ENCODE measurements around the gene USP37. TPM values are rescaled to one million over a fixed set of nuclear protein-coding genes. Genes with fewer than 3 reads are reported as not detected.

Gene USP37
- total RNA-seq, 1 experiment from 2014 or later, result 23.5 TPM

- ChIA-PET RAD21 (ENCODE audit: low non-redundant PET in 1 of 2, low total read pairs in 2 of 2, uncharacterized antibody in 2 of 2, unreplicated experiment in 2 of 2) (no interaction called here), CTCF (no interaction called here), POLR2A (no interaction called here)
- no TSS peak for BruUV-seq (replicated peaks)
- Histone ChIP-seq H3K79me2 (ENCODE audit: insufficient read depth, low read length) (peaks cover 59% of the 10 kb centered on the region), H2AFZ (ENCODE audit: low read depth, low read length, poor library complexity, severe bottlenecking) (no peak overlapping the region), H4K20me1 (ENCODE audit: insufficient read depth) (no peaks in the 10 kb centered on the region), H3K4me1 (ENCODE audit: control insufficient read depth in 1 of 2, insufficient read depth in 2 of 2, low read length in 2 of 2) (no peaks in the 10 kb centered on the region), H3K9ac (ENCODE audit: low read length) (no peak overlapping the region), H3K27ac (ENCODE audit: low read depth, low read length) (no peak overlapping the region), H3K36me3 (ENCODE audit: control insufficient read depth in 1 of 2, insufficient read depth in 2 of 2, low read length in 2 of 2) (peaks cover 27 to 29% of the 10 kb centered on the region in 2 experiments), H3K4me3 (replicated peaks in 1 of 2; ENCODE audit: low read depth in 1 of 2, low read length in 2 of 2) (no peak overlapping the region), H3K27me3 (ENCODE audit: insufficient read depth, low read length) (no peaks in the 10 kb centered on the region), H3K4me2 (ENCODE audit: low read length) (no peak overlapping the region), H3K9me2 (ENCODE audit: insufficient read depth) (no peaks in the 10 kb centered on the region), H3K9me3 (ENCODE audit: control insufficient read depth in 1 of 2, insufficient read depth in 1 of 2, low read depth in 1 of 2, low read length in 2 of 2) (no peaks in the 10 kb centered on the region)
- no peak for DNase-seq (ENCODE audit: low read depth, low spot score)
- TF ChIP-seq ELF1 (IDR thresholded peaks at IDR 0.05; ENCODE audit: borderline replicate concordance, low read depth), result no peak
- TF ChIP-seq REST (IDR thresholded peaks at IDR 0.05; ENCODE audit: low read depth), result no peak
- TF ChIP-seq JUND (IDR thresholded peaks at IDR 0.05), result no peak
- no peak for TF ChIP-seq CBX3 (IDR thresholded peaks at IDR 0.05; ENCODE audit: low read depth)
- no peak for TF ChIP-seq MAX (IDR thresholded peaks at IDR 0.05)
- TF ChIP-seq POLR2A (IDR thresholded peaks at IDR 0.05; ENCODE audit: borderline replicate concordance, extremely low read depth, insufficient read depth, insufficient read length), result no peak
- TF ChIP-seq ATF3 (IDR thresholded peaks at IDR 0.05), result no peak
- TF ChIP-seq EZH2 (IDR thresholded peaks at IDR 0.05), result no peak
- no peak for TF ChIP-seq EGR1 (IDR thresholded peaks at IDR 0.05; ENCODE audit: low read depth)
- no peak for TF ChIP-seq CTCF (IDR thresholded peaks at IDR 0.05 in 2 of 3, conservative IDR thresholded peaks at IDR 0.05 in 1 of 3; ENCODE audit: borderline replicate concordance in 1 of 3, insufficient read depth in 1 of 3, low read depth in 2 of 3, low read length in 2 of 3)
- TF ChIP-seq ZNF274 (IDR thresholded peaks at IDR 0.05; ENCODE audit: low read depth, low read length), result no peak
- TF ChIP-seq ZBTB33 (IDR thresholded peaks at IDR 0.05; ENCODE audit: extremely low read depth, insufficient replicate concordance, low read length), result no peak
- intact Hi-C loops (cut with micrococcal nuclease), result no loop called here
- no peak for ATAC-seq
Measured at GRCh38 chr2:218582076-218582475, 13.9 kb upstream of the USP37 start.

All from HCT116 (cell line).